Neural progenitor cell (in vitro differentiated cells): ENCODE data around the gene CPNE4. TPM values are rescaled to one million over a fixed set of nuclear protein-coding genes. Genes with fewer than 3 reads are reported as not detected.

Experiments used
- DNase-seq: peaks from one replicate; pipeline ENCODE4 v3.0.0-alpha.2; 2016; ENCODE audit warnings: low spot score
- H2AFZ ChIP-seq: fragments of 200-600 bp; sonication (generic); replicated peaks from 2 replicates; pipeline ENCODE4 v1.6.1; 2016; ENCODE audit warnings: antibody characterized with exemption
- H3F3A ChIP-seq: fragments of 200-600 bp; sonication (generic); 2 replicates; pipeline ENCODE4 v1.6.1; 2016; ENCODE audit warnings: antibody characterized with exemption, low read depth
- H3K27ac ChIP-seq: fragments of 200-600 bp; sonication (generic); 2 replicates; pipeline ENCODE4 v1.5.1; 2016; ENCODE audit warnings: mild to moderate bottlenecking
- H3K27me3 ChIP-seq: fragments of 200-600 bp; sonication (generic); 2 replicates; pipeline ENCODE4 v1.6.1; 2016; ENCODE audit warnings: mild to moderate bottlenecking, moderate library complexity
- H3K36me3 ChIP-seq: fragments of 200-600 bp; sonication (generic); 2 replicates; pipeline ENCODE4 v1.5.1; 2016
- H3K4me1 ChIP-seq: fragments of 200-600 bp; sonication (generic); 2 replicates; pipeline ENCODE4 v1.6.1; 2016; ENCODE audit warnings: mixed run types
- H3K4me2 ChIP-seq: fragments of 200-600 bp; sonication (generic); 2 replicates; pipeline ENCODE4 v1.6.1; 2016
- H3K4me3 ChIP-seq: fragments of 200-600 bp; sonication (generic); 2 replicates; pipeline ENCODE4 v1.5.1; 2016
- H3K79me2 ChIP-seq: fragments of 200-600 bp; sonication (generic); 2 replicates; pipeline ENCODE4 v1.6.1; 2016; ENCODE audit warnings: low read depth
- H3K9ac ChIP-seq: fragments of 200-600 bp; sonication (generic); 2 replicates; pipeline ENCODE4 v1.6.1; 2016
- H3K9me3 ChIP-seq: fragments of 200-600 bp; sonication (generic); 2 replicates; pipeline ENCODE4 v1.5.1; 2016; ENCODE audit warnings: low read depth
- H4K20me1 ChIP-seq: fragments of 200-600 bp; sonication (generic); 2 replicates; pipeline ENCODE4 v1.6.1; 2016; ENCODE audit warnings: low read depth
- H3K27ac Mint-ChIP-seq: 3 replicates; pipeline ENCODE4 v1.8.0; 2021; ENCODE audit warnings: mixed read lengths
- H3K27me3 Mint-ChIP-seq: 2 replicates; pipeline ENCODE4 v1.8.0; 2022; ENCODE audit warnings: low read depth, mild to moderate bottlenecking, inconsistent platforms, moderate library complexity, mixed read lengths; ENCODE audit not compliant: insufficient read depth
- H3K36me3 Mint-ChIP-seq: 3 replicates; pipeline ENCODE4 v1.8.0; 2021; ENCODE audit warnings: mixed read lengths
- H3K4me1 Mint-ChIP-seq: 3 replicates; pipeline ENCODE4 v1.8.0; 2021; ENCODE audit warnings: mixed read lengths
- H3K4me3 Mint-ChIP-seq: 3 replicates; pipeline ENCODE4 v1.8.0; 2021; ENCODE audit warnings: mild to moderate bottlenecking, moderate library complexity, mixed read lengths
- H3K9me3 Mint-ChIP-seq: 3 replicates; pipeline ENCODE4 v1.8.0; 2020; ENCODE audit warnings: mixed read lengths
- EZH2 ChIP-seq: fragments of 200-600 bp; sonication (generic); IDR thresholded peaks from 2 replicates; pipeline ENCODE4 v1.6.1; 2017; ENCODE audit warnings: antibody characterized with exemption, mild to moderate bottlenecking, moderate library complexity
- EZH2phosphoT487 ChIP-seq: fragments of 200-600 bp; sonication (generic); IDR thresholded peaks from 2 replicates; pipeline ENCODE4 v1.6.1; 2017; ENCODE audit warnings: antibody characterized with exemption
- total RNA-seq: library from RNA; depleted of rRNA; stranded (reverse); fragments of >200 nt; gene quantifications from 2 replicates; pipeline ENCODE4 v1.2.3, GENCODE V29; 2015; ENCODE audit warnings: low replicate concordance
- TF ChIP-seq, protein P1 (sequence below): fragments of 200-600 bp; sonication (generic); IDR thresholded peaks from 2 replicates; pipeline ENCODE4 v1.5.1; 2017; ENCODE audit warnings: antibody characterized with exemption, mild to moderate bottlenecking

CPNE4 gene
- total RNA-seq, 1 donor from 2014 or later = not detected

DNA sequence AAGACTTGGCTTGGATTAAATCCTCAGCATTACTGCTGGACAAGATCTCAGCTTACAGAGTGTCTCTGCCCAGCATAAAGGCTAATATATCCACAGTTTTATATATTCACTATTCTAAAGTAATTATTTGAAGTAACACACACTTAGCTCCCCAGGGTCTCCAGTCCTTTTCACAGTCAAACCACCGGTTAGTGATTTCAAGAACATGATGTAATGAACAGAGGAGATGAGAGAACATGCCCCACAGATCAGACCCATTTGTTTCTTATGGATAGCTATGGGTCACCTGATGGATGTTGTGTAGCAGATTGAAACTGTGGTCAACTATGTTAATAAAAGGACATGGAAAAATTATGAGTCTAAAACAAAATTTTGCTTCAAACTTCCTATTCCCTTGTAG is 487.2 kb downstream of the CPNE4 start:
- Histone ChIP-seq H3K9me3 (no peaks in the 10 kb centered on the region), H3K9ac (no peak overlapping the region), H3K27me3 (no peaks in the 10 kb centered on the region), H2AFZ (no peak overlapping the region), H3K4me1 (peaks cover 7% of the 10 kb centered on the region), H3F3A (no peaks in the 10 kb centered on the region), H3K4me2 (no peak overlapping the region), H3K27ac (no peak overlapping the region), H4K20me1 (no peaks in the 10 kb centered on the region), H3K36me3 (no peaks in the 10 kb centered on the region), H3K4me3 (no peak overlapping the region), H3K79me2 (no peaks in the 10 kb centered on the region)
- Mint-ChIP-seq H3K9me3 (no peaks in the 10 kb centered on the region), H3K4me3 (no peak overlapping the region), H3K36me3 (no peaks in the 10 kb centered on the region), H3K27me3 (peaks cover 4% of the 10 kb centered on the region), H3K4me1 (peaks cover 7% of the 10 kb centered on the region), H3K27ac (no peak overlapping the region)
- DNase-seq = no peak
- TF ChIP-seq EZH2 (no peak), EZH2phosphoT487 (no peak)
- TF ChIP-seq, protein P1, sequence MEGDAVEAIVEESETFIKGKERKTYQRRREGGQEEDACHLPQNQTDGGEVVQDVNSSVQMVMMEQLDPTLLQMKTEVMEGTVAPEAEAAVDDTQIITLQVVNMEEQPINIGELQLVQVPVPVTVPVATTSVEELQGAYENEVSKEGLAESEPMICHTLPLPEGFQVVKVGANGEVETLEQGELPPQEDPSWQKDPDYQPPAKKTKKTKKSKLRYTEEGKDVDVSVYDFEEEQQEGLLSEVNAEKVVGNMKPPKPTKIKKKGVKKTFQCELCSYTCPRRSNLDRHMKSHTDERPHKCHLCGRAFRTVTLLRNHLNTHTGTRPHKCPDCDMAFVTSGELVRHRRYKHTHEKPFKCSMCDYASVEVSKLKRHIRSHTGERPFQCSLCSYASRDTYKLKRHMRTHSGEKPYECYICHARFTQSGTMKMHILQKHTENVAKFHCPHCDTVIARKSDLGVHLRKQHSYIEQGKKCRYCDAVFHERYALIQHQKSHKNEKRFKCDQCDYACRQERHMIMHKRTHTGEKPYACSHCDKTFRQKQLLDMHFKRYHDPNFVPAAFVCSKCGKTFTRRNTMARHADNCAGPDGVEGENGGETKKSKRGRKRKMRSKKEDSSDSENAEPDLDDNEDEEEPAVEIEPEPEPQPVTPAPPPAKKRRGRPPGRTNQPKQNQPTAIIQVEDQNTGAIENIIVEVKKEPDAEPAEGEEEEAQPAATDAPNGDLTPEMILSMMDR = no peak

DNA sequence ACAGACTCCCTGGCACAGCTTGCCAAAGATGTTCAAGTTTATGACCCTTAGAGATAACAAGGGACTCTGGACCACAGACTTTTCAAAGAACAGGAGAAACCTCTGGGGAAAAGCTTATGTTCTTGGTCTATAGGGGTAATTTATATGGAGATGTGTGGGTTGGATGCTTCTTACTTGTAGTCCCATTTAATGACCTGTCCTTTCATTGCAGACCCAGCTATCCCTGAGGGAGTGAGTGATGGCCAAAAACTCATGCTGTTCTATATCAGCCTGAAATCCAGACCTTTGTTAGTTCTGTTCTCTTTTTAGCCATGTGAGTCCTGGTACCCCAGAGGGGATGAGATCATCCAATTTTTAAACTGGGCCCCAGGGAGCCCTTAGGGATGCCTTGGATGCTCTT is 488.4 kb downstream of the CPNE4 start:
- H4K20me1 ChIP-seq = no peaks in the 10 kb centered on the region
- H3K4me3 Mint-ChIP-seq = no peak overlapping the region
- no peaks in the 10 kb centered on the region for H3K36me3 Mint-ChIP-seq
- DNase-seq = no peak
- no peak for TF ChIP-seq EZH2
- TF ChIP-seq EZH2phosphoT487 = no peak
- TF ChIP-seq, protein P1 = no peak
- H3K27me3 Mint-ChIP-seq = peaks cover 4% of the 10 kb centered on the region
- H3K36me3 ChIP-seq = no peaks in the 10 kb centered on the region
- H3K79me2 ChIP-seq = no peaks in the 10 kb centered on the region
- no peak overlapping the region for H3K9ac ChIP-seq
- H3K27me3 ChIP-seq = no peaks in the 10 kb centered on the region
- no peak overlapping the region for H3K4me3 ChIP-seq
- no peaks in the 10 kb centered on the region for H3F3A ChIP-seq
- H2AFZ ChIP-seq = no peak overlapping the region
- no peak overlapping the region for H3K4me2 ChIP-seq
- no peaks in the 10 kb centered on the region for H3K4me1 Mint-ChIP-seq
- H3K9me3 ChIP-seq = no peaks in the 10 kb centered on the region
- no peak overlapping the region for H3K27ac ChIP-seq
- no peaks in the 10 kb centered on the region for H3K9me3 Mint-ChIP-seq
- peak overlapping the region; percentile 48 for H3K27ac Mint-ChIP-seq
- no peaks in the 10 kb centered on the region for H3K4me1 ChIP-seq

DNA sequence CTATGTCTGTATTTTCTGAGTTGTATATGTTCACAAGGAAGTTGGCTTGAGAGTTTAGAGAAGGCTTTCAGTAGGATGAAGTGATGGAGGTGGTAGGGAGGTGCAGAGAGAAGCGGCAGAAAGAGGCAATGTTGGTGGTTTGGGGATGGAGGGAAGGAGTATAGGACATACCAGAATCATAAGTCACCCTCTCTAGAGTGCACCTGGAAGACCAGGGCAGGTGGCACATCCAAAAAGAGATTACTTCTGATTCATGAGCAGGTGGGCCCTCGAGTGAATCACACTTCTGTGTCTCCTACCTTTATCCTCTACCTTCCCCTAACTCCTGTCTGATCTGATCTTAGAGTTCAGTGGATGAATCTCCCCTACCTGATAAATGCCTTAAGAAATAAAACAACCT is 490.3 kb downstream of the CPNE4 start:
- Histone ChIP-seq H2AFZ (no peak overlapping the region), H3K4me1 (no peaks in the 10 kb centered on the region), H3K9ac (no peak overlapping the region), H3K4me3 (no peak overlapping the region), H3K4me2 (no peak overlapping the region), H4K20me1 (no peaks in the 10 kb centered on the region), H3K36me3 (no peaks in the 10 kb centered on the region), H3K9me3 (no peaks in the 10 kb centered on the region), H3K27ac (no peak overlapping the region), H3K79me2 (no peaks in the 10 kb centered on the region), H3K27me3 (no peaks in the 10 kb centered on the region), H3F3A (no peaks in the 10 kb centered on the region)
- Mint-ChIP-seq H3K4me3 (no peak overlapping the region), H3K36me3 (no peaks in the 10 kb centered on the region), H3K4me1 (peaks cover 11% of the 10 kb centered on the region), H3K27ac (peak overlapping the region; percentile 8), H3K9me3 (no peaks in the 10 kb centered on the region), H3K27me3 (peaks cover 4% of the 10 kb centered on the region)
- TF ChIP-seq EZH2 (no peak), EZH2phosphoT487 (no peak)
- TF ChIP-seq, protein P1 = no peak
- no peak for DNase-seq
